ENCODE data around the gene PTPRN2. TPM values are rescaled to one million over a fixed set of nuclear protein-coding genes. Genes with fewer than 3 reads are reported as not detected.

The PTPRN2 gene
- polyA plus RNA-seq, 4 donors: 1.6 to 11.7 (median 4.0) TPM

- H3K36me3 ChIP-seq (ENCODE audit: control insufficient read depth in 3 of 3, insufficient read depth in 2 of 3, low read depth in 1 of 3, low read length in 3 of 3): no peaks in the 10 kb centered on the region
- FAIRE-seq: no peak
- no peak overlapping the region for H3K4me3 ChIP-seq (ENCODE audit: low read depth in 1 of 3, low read length in 3 of 3)
- peaks cover 0 to 2% (median 0%) of the 10 kb centered on the region in 3 donors for H3K27me3 ChIP-seq (ENCODE audit: control insufficient read depth in 3 of 3, insufficient read depth in 3 of 3, low read length in 3 of 3)
- no peak overlapping the region for H3K27ac ChIP-seq (ENCODE audit: low read depth in 1 of 3, low read length in 2 of 3)
- 21 to 59% (median 30%) methylated on average over 6 of the region's 6 CpGs for WGBS, 3 donors
- H3K9me3 ChIP-seq (ENCODE audit: control insufficient read depth in 2 of 2, insufficient read depth in 1 of 2, low read depth in 1 of 2, low read length in 1 of 2): no peaks in the 10 kb centered on the region
- H3K4me1 ChIP-seq (ENCODE audit: control insufficient read depth in 3 of 3, insufficient read depth in 2 of 3, low read depth in 1 of 3, low read length in 2 of 3): no peaks in the 10 kb centered on the region
- peak in 1 of 2 donors; percentile 9 for DNase-seq
Measured at GRCh38 chr7:158000160-158000559, 587.5 kb downstream of the PTPRN2 start.

DNA sequence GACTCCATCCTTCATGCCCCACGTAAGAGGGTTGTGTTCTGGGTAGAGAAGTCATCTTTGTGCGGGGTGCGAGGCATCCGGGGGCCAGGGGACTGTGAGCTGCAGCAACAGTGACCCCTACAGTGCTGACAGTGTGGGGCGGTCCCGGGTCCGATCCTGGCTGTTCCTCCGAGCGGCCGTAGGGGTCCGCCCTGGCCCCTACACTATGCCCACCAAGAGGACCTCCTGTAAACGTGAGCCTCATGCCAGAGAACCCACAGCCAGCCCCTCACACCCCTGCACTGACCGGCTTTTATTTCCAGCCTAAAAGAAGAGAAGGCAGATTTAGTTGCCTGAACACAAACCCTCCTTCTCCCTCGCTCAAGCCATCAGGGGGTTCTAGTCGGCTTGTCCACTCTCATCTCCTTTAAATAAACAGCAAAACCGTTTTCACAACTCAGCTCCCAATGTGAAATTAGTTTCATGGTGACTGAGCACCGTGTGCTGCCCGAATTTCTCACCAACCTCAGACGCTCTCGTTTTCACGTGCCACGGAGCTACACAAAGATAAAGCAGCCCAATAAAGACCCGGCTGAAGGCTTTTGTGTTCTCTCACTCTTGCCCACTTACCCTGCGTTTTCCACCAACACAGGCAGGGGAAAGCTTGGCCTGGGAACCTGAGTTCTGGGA, 588.6 kb downstream of the PTPRN2 start:
- H3K4me3 ChIP-seq (ENCODE audit: low read depth in 1 of 3, low read length in 3 of 3): no peak overlapping the region
- no peaks in the 10 kb centered on the region for H3K36me3 ChIP-seq (ENCODE audit: control insufficient read depth in 3 of 3, insufficient read depth in 2 of 3, low read depth in 1 of 3, low read length in 3 of 3)
- H3K9me3 ChIP-seq (ENCODE audit: control insufficient read depth in 2 of 2, insufficient read depth in 1 of 2, low read depth in 1 of 2, low read length in 1 of 2): no peaks in the 10 kb centered on the region
- WGBS, 3 donors: 77 to 90% (median 81%) methylated on average over 24 of the region's 24 CpGs
- H3K27ac ChIP-seq (ENCODE audit: low read depth in 1 of 3, low read length in 2 of 3): no peak overlapping the region
- no peaks in the 10 kb centered on the region for H3K4me1 ChIP-seq (ENCODE audit: control insufficient read depth in 3 of 3, insufficient read depth in 2 of 3, low read depth in 1 of 3, low read length in 2 of 3)
- no peak for DNase-seq
- FAIRE-seq: no peak
- peaks cover 0 to 4% (median 0%) of the 10 kb centered on the region in 3 donors for H3K27me3 ChIP-seq (ENCODE audit: control insufficient read depth in 3 of 3, insufficient read depth in 3 of 3, low read length in 3 of 3)

DNA sequence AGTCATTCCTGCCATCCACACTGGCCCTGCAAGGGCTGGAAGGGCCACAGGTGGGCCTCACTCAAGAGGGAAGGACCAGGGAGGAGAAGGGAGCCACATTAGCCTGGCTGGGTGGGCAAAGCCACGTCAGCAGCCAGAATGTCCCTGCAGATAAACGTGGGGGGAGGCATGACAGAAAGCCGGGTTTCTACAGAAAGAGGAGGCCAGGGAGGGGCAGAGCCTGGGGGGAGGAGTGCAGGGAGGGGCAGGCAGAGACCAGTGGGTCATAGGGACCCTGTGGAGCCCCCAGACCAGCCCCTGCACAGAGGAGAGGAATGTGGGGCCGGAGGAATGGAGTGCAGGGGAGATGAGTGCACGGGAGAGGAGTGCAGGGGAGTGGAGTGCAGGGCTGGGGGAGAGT, 590.2 kb downstream of the PTPRN2 start:
- H3K36me3 ChIP-seq (ENCODE audit: control insufficient read depth in 3 of 3, insufficient read depth in 2 of 3, low read depth in 1 of 3, low read length in 3 of 3): no peaks in the 10 kb centered on the region
- H3K27me3 ChIP-seq (ENCODE audit: control insufficient read depth in 3 of 3, insufficient read depth in 3 of 3, low read length in 3 of 3): peaks cover 0 to 4% (median 0%) of the 10 kb centered on the region in 3 donors
- FAIRE-seq (no peak), DNase-seq (no peak)
- H3K4me3 ChIP-seq (ENCODE audit: low read depth in 1 of 3, low read length in 3 of 3): no peak overlapping the region
- H3K4me1 ChIP-seq (ENCODE audit: control insufficient read depth in 3 of 3, insufficient read depth in 2 of 3, low read depth in 1 of 3, low read length in 2 of 3): no peaks in the 10 kb centered on the region
- H3K9me3 ChIP-seq (ENCODE audit: control insufficient read depth in 2 of 2, insufficient read depth in 1 of 2, low read depth in 1 of 2, low read length in 1 of 2): no peaks in the 10 kb centered on the region
- WGBS, 3 donors: 53 to 84% (median 78%) methylated on average over 4 to 5 of the region's 5 CpGs
- no peak overlapping the region for H3K27ac ChIP-seq (ENCODE audit: low read depth in 1 of 3, low read length in 2 of 3)

- H3K9me3 ChIP-seq (ENCODE audit: control insufficient read depth in 2 of 2, insufficient read depth in 1 of 2, low read depth in 1 of 2, low read length in 1 of 2): no peaks in the 10 kb centered on the region
- no peaks in the 10 kb centered on the region for H3K36me3 ChIP-seq (ENCODE audit: control insufficient read depth in 3 of 3, insufficient read depth in 2 of 3, low read depth in 1 of 3, low read length in 3 of 3)
- no peak overlapping the region for H3K27ac ChIP-seq (ENCODE audit: low read depth in 1 of 3, low read length in 2 of 3)
- peaks cover 0 to 4% (median 0%) of the 10 kb centered on the region in 3 donors for H3K27me3 ChIP-seq (ENCODE audit: control insufficient read depth in 3 of 3, insufficient read depth in 3 of 3, low read length in 3 of 3)
- no peak for DNase-seq
- no peak overlapping the region for H3K4me3 ChIP-seq (ENCODE audit: low read depth in 1 of 3, low read length in 3 of 3)
- no peak for FAIRE-seq
- 81 to 91% (median 86%) methylated on average over 8 of the region's 8 CpGs for WGBS, 3 donors
- H3K4me1 ChIP-seq (ENCODE audit: control insufficient read depth in 3 of 3, insufficient read depth in 2 of 3, low read depth in 1 of 3, low read length in 2 of 3): no peaks in the 10 kb centered on the region
Measured at GRCh38 chr7:157997080-157997440, 590.6 kb downstream of the PTPRN2 start.

DNA sequence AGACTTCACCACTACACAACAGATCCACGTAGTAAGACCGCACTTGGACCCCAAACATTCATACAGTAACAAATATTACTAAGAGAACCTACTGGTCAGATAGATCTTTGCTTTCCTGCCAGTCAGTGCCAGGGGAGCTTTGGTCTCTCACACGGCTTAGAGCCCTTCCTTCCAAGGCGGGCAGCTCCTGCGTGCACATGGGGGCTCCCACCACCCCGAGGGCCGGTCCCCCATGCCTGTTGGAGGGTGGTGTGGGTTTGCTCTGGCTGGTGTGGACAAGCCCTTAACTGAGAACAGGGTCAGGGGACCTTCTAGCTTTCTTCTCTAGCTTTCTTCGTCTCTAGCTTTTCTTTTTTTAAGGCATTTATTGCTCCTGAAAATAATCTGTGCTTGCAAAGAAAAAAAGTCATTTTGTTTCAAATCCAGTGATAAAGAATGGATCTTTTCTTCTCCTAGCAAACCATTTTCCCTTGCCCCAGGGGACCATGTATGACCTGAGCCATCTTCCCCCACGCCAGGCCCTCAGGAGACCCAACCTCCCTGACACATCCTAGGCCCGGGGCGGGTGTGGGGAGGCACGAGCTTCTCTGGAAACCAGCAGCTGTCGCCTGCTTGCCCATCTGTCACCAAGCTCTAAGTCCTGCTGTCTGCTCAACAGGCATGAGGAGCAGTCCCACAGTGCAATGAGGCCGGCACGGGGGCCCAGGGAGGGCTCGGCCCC, 591.1 kb downstream of the PTPRN2 start:
- no peaks in the 10 kb centered on the region for H3K36me3 ChIP-seq (ENCODE audit: control insufficient read depth in 3 of 3, insufficient read depth in 2 of 3, low read depth in 1 of 3, low read length in 3 of 3)
- peaks cover 0 to 4% (median 0%) of the 10 kb centered on the region in 3 donors for H3K27me3 ChIP-seq (ENCODE audit: control insufficient read depth in 3 of 3, insufficient read depth in 3 of 3, low read length in 3 of 3)
- FAIRE-seq (no peak), DNase-seq (no peak)
- 84 to 91% (median 86%) methylated on average over 16 of the region's 16 CpGs for WGBS, 3 donors
- H3K27ac ChIP-seq (ENCODE audit: low read depth in 1 of 3, low read length in 2 of 3): no peak overlapping the region
- no peak overlapping the region for H3K4me3 ChIP-seq (ENCODE audit: low read depth in 1 of 3, low read length in 3 of 3)
- no peaks in the 10 kb centered on the region for H3K9me3 ChIP-seq (ENCODE audit: control insufficient read depth in 2 of 2, insufficient read depth in 1 of 2, low read depth in 1 of 2, low read length in 1 of 2)
- no peaks in the 10 kb centered on the region for H3K4me1 ChIP-seq (ENCODE audit: control insufficient read depth in 3 of 3, insufficient read depth in 2 of 3, low read depth in 1 of 3, low read length in 2 of 3)

- Histone ChIP-seq H3K4me1 (ENCODE audit: control insufficient read depth in 3 of 3, insufficient read depth in 2 of 3, low read depth in 1 of 3, low read length in 2 of 3) (no peaks in the 10 kb centered on the region), H3K9me3 (ENCODE audit: control insufficient read depth in 2 of 2, insufficient read depth in 1 of 2, low read depth in 1 of 2, low read length in 1 of 2) (no peaks in the 10 kb centered on the region), H3K4me3 (ENCODE audit: low read depth in 1 of 3, low read length in 3 of 3) (no peak overlapping the region), H3K36me3 (ENCODE audit: control insufficient read depth in 3 of 3, insufficient read depth in 2 of 3, low read depth in 1 of 3, low read length in 3 of 3) (no peaks in the 10 kb centered on the region), H3K27ac (ENCODE audit: low read depth in 1 of 3, low read length in 2 of 3) (no peak overlapping the region), H3K27me3 (ENCODE audit: control insufficient read depth in 3 of 3, insufficient read depth in 3 of 3, low read length in 3 of 3) (peaks cover 0 to 4% (median 0%) of the 10 kb centered on the region in 3 donors)
- FAIRE-seq (no peak), DNase-seq (no peak)
- 95 to 97% (median 97%) methylated on average over 6 of the region's 6 CpGs for WGBS, 3 donors
Measured at GRCh38 chr7:157995815-157996214, 591.8 kb downstream of the PTPRN2 start.

GRCh38 chr7:157994319-157994718, 593.3 kb downstream of the PTPRN2 start:
- no peaks in the 10 kb centered on the region for H3K36me3 ChIP-seq (ENCODE audit: control insufficient read depth in 3 of 3, insufficient read depth in 2 of 3, low read depth in 1 of 3, low read length in 3 of 3)
- no peak overlapping the region for H3K4me3 ChIP-seq (ENCODE audit: low read depth in 1 of 3, low read length in 3 of 3)
- H3K27ac ChIP-seq (ENCODE audit: low read depth in 1 of 3, low read length in 2 of 3): no peak overlapping the region
- no peak for DNase-seq
- H3K4me1 ChIP-seq (ENCODE audit: control insufficient read depth in 3 of 3, insufficient read depth in 2 of 3, low read depth in 1 of 3, low read length in 2 of 3): no peaks in the 10 kb centered on the region
- no peaks in the 10 kb centered on the region for H3K9me3 ChIP-seq (ENCODE audit: control insufficient read depth in 2 of 2, insufficient read depth in 1 of 2, low read depth in 1 of 2, low read length in 1 of 2)
- 80 to 84% (median 81%) methylated on average over 14 of the region's 14 CpGs for WGBS, 3 donors
- H3K27me3 ChIP-seq (ENCODE audit: control insufficient read depth in 3 of 3, insufficient read depth in 3 of 3, low read length in 3 of 3): peaks cover 0 to 4% (median 0%) of the 10 kb centered on the region in 3 donors
- no peak for FAIRE-seq

DNA sequence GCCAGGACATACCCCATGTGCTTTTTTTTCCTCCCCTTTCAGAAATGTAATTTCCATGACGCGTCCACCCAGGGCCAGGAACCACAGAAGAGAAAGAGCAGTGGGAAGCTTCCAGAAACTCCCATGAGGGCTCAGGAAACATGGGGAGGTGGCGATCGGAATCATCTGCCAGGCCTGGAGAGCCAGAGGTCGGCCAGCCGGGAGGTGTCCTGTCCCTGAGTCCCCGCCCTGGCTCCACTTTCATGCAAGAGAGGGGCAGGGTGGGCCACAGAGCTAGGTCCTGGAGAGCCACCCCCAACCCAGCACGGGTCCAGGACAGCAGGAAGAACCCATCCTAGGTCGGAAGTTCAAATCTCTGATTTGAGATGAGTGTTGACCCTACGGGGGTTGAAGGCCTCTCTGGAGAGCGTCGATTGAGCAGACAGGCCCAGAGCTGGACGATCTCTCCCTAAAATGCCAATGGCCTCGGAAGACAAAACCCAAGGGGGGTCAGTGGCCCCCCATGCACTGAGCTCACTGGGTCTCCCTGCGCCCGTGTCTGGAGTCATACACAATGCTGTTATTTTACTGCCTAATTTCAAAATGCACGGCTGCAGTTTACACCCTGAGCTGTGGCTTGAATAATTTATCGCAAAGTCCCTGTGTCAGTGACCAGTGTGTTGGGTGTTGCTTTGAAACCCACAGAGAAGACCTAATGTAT, 594.1 kb downstream of the PTPRN2 start:
- no peak for FAIRE-seq
- DNase-seq: no peak

More for the DNA sequence above, 594.1 kb downstream of the PTPRN2 start:
- Histone ChIP-seq H3K36me3 (ENCODE audit: control insufficient read depth in 3 of 3, insufficient read depth in 2 of 3, low read depth in 1 of 3, low read length in 3 of 3) (no peaks in the 10 kb centered on the region), H3K9me3 (ENCODE audit: control insufficient read depth in 2 of 2, insufficient read depth in 1 of 2, low read depth in 1 of 2, low read length in 1 of 2) (no peaks in the 10 kb centered on the region), H3K4me3 (ENCODE audit: low read depth in 1 of 3, low read length in 3 of 3) (no peak overlapping the region), H3K27ac (ENCODE audit: low read depth in 1 of 3, low read length in 2 of 3) (no peak overlapping the region), H3K27me3 (ENCODE audit: control insufficient read depth in 3 of 3, insufficient read depth in 3 of 3, low read length in 3 of 3) (peaks cover 0 to 4% (median 0%) of the 10 kb centered on the region in 3 donors), H3K4me1 (ENCODE audit: control insufficient read depth in 3 of 3, insufficient read depth in 2 of 3, low read depth in 1 of 3, low read length in 2 of 3) (no peaks in the 10 kb centered on the region)
- WGBS, 3 donors: 82 to 89% (median 87%) methylated on average over 17 to 18 of the region's 18 CpGs
